GM18505 (cell line): Measurements from ENCODE around the gene XRCC5.

Experiments
- ATAC-seq: cut with Tn5 transposase; IDR thresholded peaks from one replicate; pipeline ENCODE4 v1.9.1; 2021; ENCODE audit not compliant: unreplicated experiment
- POLR2A ChIP-seq: IDR thresholded peaks from 4 replicates; pipeline ENCODE4 v1.6.1; 2011; ENCODE audit warnings: borderline replicate concordance; ENCODE audit not compliant: insufficient read depth, insufficient read length; ENCODE audit errors: extremely low read depth

XRCC5 gene

GRCh38 chr2:216108967-216109921 lies at the start of gene XRCC5:
TSS of gene XRCC5 (plus strand) at chr2:216109348. CDS start at chr2:216109437, 89 bp downstream.
- peak; percentile 58 for ATAC-seq
- TF ChIP-seq POLR2A = peak; percentile 93

DNA sequence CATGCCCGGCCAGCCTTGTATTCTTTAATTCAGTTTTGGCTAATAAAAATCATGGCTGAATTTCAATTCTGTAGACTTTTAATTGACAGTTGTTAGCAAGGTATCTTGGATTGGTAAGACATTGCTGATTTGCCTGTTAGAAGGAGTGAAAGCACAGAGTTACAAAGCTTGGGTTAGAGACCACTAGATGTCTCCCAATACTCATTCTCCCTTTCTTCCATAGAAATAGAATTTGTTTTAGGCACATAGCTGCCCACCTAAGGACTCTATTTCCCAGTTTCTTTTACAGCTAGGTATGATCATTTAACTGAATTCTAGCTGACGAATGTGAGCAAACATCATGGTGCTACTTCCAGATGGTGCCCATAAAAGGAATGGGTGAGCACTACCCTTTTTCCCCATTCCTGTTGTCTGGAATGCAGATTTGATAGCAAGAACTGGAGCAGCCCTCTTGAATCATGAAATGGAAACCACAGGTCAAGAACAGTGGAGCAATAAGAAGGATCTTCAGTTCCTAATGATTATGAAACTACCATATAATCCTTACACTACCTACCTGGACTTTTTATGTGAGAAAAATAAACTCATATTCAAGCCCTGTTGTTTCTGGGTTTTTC lies 45.0 kb upstream of the XRCC5 start:
- no peak for TF ChIP-seq POLR2A
- ATAC-seq = no peak

DNA sequence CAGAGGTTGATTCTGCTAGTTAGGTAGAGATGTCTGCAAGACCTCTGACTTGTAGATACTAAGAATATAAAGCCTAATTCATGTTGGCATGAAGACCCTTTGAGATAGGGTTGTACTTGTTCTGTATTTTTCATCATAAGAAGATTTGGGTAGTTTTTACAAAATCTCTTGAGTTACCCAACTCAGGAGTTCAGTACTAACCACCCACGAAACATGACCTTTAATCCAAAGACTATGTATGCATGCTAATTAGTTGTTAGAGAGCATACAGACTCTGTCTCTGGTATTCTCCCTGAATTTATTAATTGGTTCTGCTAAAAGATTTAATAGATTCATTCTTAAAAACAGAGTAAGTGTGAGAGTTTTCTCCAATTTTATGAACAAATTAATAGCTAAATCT lies 44.5 kb upstream of the XRCC5 start:
- ATAC-seq = no peak
- no peak for TF ChIP-seq POLR2A

- ATAC-seq = no peak
Measured at GRCh38 chr2:216066230-216066629, 42.9 kb upstream of the XRCC5 start.

GRCh38 chr2:216069028-216069427 lies 40.1 kb upstream of the XRCC5 start:
- no peak for TF ChIP-seq POLR2A
- ATAC-seq = no peak

More at GRCh38 chr2:216066230-216066629, 42.9 kb upstream of the XRCC5 start:
- TF ChIP-seq POLR2A = no peak

DNA sequence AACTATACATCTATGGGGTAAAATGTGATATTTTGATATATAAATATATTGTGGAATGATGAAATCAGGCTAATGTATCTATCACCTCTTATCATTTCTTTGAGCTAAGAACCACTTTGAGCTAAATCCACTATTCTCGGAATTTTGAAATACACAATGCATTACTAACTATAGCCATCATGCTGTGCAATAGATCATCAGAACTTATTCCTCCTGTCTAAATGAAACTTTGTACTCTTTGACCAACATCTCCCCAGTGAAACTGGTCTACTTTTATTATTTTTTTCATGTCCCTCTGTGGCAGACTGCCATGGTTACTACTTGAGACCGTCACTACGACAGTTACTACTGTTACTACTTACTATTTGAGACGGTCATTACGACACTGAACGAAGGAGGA lies 39.0 kb upstream of the XRCC5 start:
- ATAC-seq = no peak
- no peak for TF ChIP-seq POLR2A

DNA sequence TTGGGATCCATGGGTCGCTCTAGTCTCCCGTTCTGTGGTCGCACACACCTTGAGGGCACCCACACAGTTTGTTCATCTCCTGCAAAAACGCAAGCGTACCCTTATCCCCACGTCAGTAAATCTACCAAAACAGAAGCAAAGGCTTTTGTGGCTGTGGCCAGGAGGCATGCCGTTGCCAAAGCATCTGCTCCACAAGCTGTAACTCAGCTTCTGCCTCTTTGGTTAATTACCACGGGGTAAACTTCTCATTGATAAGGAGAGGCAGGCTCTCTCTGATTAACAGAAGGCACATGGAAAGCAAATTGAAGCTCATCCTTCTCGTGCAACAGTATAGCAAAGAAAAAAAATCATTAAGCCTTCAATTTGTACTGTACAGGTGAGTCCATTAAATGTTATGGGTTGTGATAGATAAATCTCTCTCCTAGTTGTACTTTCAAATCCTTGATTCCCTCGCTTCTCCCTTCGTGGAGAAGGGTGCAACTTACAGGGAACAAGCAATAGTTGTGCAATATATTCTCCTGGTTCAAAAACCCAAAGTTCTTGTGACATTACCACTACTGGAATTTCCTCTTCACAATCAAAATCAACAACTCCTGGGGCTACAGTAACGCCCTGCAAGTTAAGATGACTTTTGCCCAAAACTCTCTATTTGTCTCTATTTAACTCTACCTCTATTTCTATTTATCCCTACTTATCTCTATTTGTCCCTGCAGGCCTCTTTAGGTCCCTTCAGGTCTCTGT lies 37.9 kb upstream of the XRCC5 start:
- ATAC-seq = no peak
- no peak for TF ChIP-seq POLR2A

DNA sequence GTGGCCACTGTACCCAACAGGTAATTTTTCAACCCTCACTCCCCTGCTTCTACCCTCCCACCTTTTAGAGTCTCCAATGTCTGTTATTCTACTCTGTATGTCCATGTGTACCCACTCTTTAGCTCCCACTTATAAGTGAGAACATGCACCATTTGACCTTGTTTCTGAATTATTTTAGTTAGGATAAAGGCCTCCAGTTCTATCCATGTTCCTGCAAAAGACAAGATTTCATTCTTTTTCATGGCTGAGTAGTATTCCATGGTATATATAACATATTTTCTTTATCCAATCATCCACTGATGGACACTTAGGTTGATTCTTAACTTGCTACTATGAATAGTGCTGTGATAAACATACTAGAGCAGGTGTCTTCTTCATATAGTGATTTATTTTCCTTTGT lies 36.7 kb upstream of the XRCC5 start:
- TF ChIP-seq POLR2A = no peak
- ATAC-seq = no peak

DNA sequence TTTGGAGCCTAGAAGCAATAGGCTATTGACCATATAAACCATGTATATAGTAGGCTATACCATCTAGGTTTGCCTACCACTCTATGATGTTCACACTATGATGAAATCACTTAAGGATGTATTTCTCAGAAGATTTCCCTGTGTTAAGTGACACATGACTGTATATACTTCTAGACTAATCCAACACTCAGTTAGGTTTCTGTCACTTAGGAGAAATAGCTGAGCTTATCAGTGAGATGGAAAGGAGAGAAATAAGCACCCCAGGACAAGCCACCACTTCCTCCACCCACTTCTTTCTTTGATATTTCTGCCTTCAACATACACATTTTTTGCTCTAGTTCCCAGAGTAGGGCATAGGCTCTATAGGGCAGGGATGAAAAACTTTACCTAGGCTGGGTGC lies 35.4 kb upstream of the XRCC5 start:
- ATAC-seq = no peak
- TF ChIP-seq POLR2A = no peak

DNA sequence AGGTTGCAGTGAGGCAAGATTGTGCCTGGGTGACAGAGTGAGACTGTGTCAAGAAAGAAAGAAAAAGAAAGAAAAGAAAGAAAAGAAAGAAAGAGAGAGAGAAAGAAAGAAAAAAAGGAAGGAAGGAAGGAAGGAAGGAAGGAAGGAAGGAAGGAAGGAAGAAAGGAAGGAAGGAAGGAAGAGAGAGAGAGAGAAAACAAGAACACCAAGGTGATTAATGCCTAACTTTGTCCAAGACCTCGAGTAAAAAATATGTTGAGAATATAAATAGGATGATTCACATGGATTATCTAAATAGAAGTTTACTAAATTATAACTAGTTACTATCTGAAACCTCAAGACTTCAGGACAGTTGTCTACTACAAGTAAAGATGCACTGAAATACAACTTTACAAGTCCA lies 34.8 kb upstream of the XRCC5 start:
- no peak for TF ChIP-seq POLR2A
- ATAC-seq = no peak

DNA sequence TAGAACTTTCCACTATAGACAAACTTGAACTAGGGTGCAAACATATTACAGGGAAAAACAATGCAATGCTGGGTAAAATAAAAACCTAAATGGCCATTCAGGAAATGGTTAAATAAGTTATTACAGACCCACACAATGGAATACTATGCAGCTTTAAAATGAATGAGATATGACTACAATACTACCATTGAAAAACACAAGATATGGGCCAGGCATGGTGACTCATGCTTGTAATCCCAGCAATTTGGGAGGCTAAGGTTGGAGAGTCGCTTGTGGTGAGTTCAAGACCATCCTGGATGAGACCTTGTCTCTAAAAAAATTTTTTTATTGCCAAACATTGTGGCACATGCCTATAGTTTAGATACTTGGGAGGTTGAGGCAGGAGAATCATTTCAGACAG lies 34.4 kb upstream of the XRCC5 start:
- no peak for ATAC-seq

GRCh38 chr2:216075510-216076485 lies 33.4 kb upstream of the XRCC5 start:
- no peak for TF ChIP-seq POLR2A
- ATAC-seq = no peak

More for the DNA sequence above, 34.4 kb upstream of the XRCC5 start:
- TF ChIP-seq POLR2A = no peak
